Jurkat, Clone E6-1 (cell line): Measurements from ENCODE around the gene RTEL1.
A peak's percentile ranks its signal among the peaks of the same experiment; 100 is the strongest.
"Not testable (repeated sequence)": the region's sequence is repeated elsewhere in the genome, so short reads cannot be mapped to it uniquely, and the experiment has no call there.

Experiments
- DNase-seq: peaks from one replicate; pipeline ENCODE4 v3.0.0-alpha.2; 2011; ENCODE audit warnings: low read depth, low spot score
- H3K4me3 ChIP-seq: 2 replicates; pipeline ENCODE4 v1.5.1; 2011; ENCODE audit warnings: mild to moderate bottlenecking, low read length, control low read depth, moderate library complexity

The RTEL1 gene

DNA sequence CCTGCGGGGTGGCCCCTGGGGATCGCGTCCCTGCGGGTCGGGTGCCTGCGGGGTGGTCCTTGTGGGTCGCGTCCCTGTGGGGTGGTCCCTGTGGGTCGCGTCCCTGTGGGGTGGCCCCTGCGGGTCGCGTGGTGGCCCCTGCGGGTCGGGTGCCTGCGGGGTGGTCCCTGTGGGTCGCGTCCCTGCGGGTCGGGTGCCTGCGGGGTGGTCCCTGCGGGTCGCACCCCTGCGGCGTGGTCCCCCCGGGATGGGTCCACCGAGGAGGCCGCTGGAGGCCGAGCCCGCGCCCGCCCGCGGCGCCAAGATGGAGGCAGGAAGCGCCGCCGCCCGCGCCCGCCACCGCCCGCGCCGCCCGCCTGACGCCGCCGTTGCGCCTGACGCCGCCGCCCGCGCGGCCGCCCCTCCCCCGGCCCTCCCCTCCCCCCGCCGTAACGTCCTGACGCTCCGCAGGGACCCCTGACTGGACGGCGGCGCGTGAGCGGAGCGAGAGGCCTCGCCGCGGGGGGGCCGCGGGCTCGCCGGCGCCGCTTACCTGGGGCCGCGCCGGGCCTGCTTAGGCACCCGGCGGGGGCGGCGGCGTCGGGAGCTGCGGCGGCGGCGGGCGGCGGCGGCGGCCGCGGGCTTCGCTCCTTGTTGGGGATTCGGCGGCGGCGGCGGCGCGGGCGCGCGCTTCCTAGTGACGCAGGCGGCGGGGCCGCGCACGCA is 31.5 kb upstream of the RTEL1 start, which contains the start of gene GMEB2:
Gene GMEB2, minus strand, starts transcription at position 678 of the 705 bp plus-strand sequence. CDS start 7,704 bp downstream, outside the sequence.
- DNase-seq = peak; percentile 48
- peak within 1 kb of the TSS; percentile 93 for H3K4me3 ChIP-seq

DNA sequence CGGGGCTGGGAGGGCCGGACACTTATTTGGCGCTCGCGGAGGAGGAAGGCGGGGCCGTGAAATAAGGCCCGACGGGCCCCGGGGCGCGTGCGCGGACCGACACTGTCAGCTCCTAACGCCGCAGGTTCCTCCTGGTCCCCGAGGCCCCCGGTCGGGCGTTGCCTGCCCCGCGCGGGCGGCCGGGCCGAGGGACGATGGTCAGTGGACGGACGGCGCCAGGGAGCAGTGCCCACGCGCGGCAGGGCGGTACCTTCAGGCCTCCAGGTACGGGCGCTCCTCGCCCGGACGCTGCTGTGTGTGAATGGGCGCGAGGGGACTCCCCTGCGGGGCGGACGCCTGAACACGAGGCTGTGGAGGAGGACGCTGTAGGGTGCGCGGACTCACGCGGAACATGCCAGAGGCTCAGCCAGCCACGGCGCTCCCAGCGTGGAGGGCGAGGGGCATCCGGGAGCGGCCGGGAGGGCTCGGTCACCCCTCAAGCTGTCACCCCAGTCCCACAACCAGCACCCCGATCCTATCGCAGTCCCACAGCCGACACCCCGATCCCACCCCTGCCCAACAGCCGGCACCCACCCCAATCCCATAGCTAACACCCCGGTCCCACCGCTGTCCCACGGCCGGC is 30.9 kb upstream of the RTEL1 start:
- H3K4me3 ChIP-seq = peak overlapping the region; percentile 93
- peak; percentile 86 for DNase-seq

DNA sequence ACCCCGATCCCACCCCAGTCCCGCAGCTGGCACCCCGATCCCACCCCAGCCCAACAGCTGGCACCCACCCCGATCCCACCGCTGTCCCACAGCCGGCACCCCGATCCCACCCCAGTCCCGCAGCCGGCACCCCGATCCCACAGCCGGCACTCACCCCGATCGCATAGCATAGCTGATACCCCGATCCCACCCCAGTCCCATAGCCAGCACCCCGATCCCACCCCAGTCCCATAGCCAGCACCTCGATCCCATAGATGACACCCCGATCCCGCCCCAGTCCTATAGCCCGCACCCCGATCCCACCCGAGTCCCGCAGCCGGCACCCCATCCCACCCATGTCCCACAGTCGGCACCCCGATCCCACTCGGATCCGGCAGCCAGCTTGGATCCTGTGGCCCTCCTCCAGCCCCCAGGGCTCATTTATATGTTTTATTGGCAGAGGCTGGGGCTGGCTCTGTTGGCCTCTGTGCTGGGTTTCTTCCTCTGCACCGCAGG is 30.3 kb upstream of the RTEL1 start:
- no peak for DNase-seq
- H3K4me3 ChIP-seq = peak overlapping the region; percentile 93

DNA sequence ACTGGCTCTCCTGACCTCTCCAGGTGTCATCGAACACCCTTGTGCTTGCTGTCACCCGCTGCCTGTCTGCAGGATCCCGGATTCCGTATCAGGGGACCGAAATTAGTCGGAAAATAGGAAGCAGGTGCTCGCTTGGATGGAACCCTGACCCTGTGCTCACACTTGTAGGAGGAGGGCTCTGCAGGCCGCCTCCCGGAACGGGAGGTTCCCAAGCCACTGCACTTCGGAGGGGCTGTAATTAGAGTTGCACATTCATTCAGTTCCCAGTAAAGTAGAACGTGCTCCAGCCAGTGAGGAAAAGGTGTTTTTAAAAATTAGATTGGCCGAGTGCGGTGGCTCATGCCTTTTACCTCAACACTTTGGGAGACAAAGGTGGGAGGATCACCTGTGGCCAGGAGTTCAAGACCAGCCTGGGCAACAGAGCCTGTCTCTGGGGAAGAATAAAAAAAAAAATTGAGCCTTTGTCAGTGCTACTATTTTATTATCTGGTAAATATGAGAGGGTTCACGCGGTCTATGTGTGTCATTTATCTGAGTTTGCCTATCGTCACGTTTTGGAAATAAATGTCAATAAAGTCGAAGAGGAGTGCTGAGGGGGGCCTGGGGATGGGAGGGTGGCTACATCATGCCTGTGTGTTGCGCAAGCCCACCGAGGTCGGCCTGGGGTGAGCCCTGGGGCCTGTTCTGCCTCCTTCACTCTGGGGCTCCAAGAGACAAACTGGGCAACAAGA is 29.7 kb upstream of the RTEL1 start:
- peak overlapping the region; percentile 93 for H3K4me3 ChIP-seq

DNA sequence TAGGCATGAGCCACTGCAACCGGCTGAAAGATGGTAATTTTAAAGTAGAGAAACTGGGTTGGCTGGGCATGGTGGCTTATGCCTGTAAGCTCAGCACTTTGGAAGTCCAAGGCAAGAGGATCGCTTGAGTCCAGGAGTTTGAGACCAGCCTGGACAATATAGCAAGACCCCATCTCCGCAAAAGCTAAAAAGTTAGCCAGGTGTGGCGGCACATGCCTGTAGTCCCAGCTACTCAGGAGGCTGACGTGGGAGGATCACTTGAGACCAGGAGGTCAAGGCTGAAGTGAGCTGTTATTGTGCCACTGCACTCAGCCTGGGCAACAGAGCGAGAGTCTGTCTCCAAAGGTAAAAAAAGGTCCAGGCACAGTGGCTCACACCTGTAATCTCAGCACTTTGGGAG is 27.2 kb upstream of the RTEL1 start:
- not testable (repeated sequence) for DNase-seq, H3K4me3 ChIP-seq

More for the DNA sequence above, 29.7 kb upstream of the RTEL1 start:
- peak; percentile 67 for DNase-seq

DNA sequence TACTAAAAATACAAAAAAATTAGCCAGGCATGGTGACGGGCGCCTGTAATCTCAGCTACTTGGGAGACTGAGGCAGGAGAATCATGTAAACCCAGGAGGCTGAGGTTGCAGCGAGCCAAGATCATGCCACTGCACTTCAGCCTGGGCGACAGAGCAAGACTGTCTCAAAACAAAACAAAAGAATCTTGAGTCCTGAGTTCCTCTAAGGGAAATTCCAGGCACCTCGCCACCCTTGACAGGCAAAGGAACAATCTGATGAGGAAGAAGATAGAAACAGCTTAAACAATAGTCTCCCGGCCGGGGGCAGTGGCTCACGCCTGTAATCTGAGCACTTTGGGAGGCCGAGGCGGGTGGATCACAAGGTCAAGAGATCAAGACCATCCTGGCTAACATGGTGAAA is 26.7 kb upstream of the RTEL1 start:
- DNase-seq, H3K4me3 ChIP-seq: not testable (repeated sequence)

DNA sequence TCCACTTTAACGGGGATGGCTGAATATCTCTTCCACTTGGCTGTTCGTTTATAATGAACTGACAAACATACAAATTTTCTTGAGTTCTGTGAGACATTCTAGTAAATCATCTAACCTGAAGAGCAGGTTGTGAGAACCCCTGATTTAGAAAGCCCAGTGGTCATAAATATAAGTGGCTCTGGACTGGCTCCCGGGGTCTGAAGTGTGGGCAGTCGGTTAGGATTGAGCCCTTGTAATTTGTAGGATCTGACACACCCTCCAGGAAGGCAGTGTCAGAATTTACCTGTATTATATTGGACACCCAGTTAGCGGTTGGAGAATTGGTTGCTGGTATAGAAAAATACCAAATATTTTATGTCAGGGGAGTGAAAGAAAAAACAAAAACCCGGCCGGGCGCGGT is 24.4 kb upstream of the RTEL1 start:
- no peak for DNase-seq
- H3K4me3 ChIP-seq = no peak overlapping the region

DNA sequence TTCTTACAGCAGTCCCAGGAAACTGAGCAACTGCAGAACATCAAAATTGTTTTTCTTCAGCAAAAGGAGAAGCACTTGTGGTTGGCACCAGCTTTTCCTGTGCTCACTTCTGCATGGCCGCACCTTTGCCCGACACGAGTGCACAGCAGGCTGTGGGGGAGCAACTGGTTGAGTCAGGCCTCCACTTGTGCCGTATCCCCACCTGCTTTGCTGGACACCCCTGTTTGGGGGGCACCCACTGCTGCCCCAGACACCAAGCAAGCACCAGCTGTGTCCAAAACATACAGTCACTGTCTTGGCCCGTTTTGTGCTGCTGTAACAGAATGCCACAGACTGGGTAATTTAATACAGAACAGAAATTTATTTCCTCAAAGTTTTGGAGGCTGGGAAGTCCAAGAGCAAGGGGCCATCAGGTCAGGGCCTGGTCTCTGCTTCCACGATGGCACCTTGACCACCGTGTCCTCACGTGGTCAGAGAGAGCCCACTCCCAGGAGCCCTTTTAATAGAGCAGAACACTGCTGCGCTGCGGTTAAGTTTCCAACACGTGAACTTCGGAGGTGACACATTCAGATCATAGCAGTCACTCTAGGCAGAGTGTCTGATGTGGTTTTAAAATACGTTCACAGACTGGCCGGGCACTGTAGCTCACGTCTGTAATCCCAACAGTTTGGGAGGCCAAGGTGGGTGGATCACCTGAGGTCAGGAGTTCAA is 22.5 kb upstream of the RTEL1 start:
- H3K4me3 ChIP-seq = peak overlapping the region; percentile 39
- peak; percentile 93 for DNase-seq

DNA sequence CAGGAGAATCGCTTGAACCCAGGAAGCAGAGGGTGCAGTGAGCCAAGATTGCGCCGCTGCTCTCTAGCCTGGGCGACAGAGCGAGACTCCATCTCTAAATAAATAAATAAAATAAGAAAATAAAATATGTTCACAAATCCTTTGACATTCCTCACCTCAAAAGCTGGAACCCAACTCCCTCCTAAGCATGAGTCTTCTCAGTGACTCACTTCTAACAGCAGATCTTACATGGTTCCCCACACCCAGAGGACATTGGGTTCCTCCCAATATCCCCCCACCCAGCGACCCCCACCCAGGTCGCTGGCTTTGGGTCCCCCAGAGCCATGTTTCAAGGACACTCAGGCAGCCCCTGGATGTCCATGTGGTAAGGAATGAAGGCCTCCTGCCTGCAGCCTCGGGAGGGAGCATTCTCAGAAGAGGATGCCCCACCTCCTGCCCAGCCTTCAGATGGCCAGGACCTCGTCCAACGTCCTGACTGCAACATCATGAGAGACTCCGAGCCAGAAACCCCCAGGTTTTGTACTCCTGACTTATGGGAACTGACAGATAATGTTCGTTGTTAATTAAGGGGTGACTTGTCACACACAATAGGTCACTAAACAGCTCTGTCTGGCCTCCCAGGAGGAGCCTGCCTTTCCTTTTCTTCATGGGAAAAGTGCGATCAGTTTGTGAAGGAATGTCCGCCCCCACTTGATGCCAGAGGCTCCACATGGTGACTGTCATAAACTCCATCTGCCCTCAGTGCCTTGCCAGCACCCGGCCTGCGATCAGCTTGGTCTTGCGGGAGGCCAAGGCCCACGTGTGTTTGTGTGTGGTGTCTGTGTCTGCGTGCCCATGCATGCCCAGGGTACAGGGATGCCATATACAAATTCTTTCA is 21.1 kb upstream of the RTEL1 start:
- no peak overlapping the region for H3K4me3 ChIP-seq
- DNase-seq = no peak

DNA sequence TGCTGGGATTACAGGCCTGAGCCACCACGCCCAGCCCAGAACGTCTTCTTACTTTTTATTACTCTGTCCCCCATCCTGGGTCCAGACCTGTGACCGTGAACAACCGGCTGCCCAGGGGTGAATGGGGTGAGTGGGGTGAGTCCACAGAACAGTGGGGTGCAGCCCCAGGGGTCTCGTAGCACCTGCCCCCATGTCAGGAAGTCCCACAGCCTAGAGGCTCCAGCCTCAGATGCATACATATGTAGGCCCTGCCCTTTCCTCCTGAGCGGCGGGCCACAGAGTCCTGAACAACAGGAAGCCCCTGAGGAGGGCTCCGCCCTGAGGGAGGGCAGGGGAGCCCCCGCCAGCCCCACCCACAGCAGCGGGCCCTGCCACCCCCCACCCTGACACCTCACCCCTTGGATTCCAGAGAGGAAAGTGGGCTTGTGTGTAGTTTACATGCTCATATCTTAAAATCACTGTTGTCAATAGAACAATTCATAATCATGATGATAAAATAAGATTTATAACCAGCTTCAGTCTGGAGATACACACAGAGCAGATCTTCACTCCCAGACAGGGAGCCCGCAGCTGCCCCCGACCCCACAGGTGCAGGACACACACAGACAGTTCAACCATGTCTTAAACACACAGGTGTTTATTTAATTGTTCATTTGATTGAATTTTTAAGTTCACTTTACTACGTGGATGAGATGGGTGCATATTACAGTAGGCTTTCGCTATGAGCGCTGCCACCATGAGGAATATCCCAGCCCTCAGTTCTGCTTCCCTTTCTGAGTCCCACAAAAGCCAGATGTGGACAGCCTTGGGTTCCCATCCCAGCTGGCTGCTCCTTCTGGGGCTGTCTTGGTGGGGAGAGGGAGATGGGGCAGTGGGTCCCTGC is 18.8 kb upstream of the RTEL1 start:
- peak overlapping the region; percentile 11; the same call in 1 of the 2 replicates for H3K4me3 ChIP-seq
- peak; percentile 75 for DNase-seq

DNA sequence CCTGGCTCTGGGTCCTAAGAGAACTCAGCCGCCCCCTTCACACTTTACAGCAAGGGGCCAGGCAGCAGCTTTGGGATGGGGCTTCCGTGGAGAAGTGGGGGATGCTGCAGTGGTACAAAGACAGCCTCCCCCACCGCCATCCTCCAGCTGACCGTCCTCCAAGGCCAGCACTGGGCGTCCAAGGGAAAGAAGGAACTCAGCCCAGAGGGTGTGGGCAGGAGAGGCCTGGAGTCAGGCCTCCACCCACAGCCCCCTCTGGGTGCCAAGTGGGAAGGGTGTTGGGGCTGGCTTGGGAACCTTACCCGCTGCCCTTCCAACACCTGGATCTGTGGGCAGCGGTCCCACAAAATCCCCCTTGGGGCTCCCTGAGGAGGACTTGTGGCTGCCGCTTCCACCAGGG is 18.0 kb upstream of the RTEL1 start:
- no peak overlapping the region for H3K4me3 ChIP-seq
- no peak for DNase-seq

DNA sequence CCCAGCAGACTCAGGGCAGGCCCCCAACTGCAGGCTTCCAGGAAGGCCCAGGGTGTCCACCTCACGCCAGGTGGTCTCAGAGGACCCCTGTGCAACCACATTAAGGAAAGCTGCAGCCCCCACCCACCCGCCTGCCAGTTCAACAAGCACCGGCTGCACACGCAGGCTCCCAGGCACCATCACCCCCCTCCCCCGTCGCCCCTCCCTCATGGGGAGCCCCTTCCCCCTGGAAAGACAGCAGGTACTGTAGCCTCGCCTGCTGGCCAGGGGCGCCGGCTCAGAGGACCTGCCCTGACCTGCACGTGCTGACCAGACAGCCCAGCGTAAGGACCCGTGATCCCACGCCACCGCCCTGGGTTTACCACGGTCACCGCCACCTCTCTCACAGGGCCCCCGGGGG is 17.4 kb upstream of the RTEL1 start:
- not testable (repeated sequence) for DNase-seq, H3K4me3 ChIP-seq

DNA sequence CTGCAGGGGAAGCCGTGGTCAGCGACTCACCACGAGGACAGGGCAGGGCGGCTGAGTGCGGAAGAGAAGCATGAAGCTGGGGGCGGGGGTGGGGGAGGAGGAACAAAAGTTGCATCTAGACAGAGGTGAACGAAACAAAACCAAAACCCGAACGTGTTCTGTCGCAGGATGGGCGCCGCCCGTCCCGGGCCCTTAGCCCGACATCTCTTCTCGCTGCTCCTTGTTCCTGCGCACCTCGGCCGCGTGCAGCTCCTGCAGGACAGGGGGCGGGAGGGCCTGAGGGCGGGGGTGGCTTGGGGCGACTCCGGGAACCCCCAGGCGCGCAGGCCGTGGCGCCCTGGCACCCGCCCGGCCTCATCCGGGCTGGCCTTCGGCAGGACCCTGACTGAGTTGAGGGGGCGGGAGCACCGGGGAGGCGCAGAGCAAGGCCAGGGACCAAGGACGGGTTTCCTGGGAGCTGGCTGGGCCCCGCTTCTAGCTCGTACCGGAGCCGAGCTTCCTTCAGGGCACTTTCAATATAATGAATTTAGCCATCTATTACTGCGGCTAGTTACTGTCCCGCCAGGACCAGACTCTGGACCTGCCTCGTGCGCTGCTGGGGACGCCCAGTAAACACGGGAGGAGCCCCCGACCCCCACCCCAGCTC is 16.8 kb upstream of the RTEL1 start:
- no peak overlapping the region for H3K4me3 ChIP-seq
- no peak for DNase-seq

DNA sequence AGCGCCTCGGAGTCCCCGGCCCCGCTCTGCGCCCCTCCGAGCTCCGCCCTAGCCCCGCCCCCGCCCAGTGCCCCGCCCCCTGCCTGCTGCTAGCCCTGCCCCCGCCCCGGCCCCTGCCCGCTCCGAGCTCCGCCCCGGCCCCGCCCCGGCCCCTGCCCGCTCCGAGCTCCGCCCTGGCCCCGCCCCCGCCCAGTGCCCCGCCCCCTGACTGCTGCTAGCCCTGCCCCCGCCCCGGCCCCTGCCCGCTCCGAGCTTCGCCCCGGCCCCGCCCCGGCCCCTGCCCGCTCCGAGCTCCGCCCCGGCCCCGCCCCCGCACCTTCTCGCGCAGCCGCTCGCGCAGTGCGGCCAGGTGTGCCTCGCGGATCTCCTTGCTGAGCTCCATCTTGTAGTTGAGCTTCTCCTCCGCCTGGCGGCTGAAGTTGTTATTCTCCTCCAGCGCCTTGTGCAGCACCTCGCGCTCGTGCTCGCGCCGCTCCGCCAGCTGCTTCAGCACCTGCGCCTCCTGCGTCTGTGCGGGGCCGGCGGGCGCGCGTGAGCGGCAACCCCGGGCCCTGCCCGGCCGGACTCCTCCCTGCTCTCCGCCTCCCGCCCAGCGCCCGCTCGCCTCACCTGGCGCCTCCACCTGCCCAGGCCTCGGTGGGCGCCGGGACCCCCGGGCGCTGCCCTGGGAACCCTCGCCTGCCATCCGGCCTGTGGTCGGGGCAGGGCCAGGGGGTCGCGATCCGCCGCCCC is 16.2 kb upstream of the RTEL1 start:
- no peak overlapping the region for H3K4me3 ChIP-seq
- peak; percentile 90 for DNase-seq

DNA sequence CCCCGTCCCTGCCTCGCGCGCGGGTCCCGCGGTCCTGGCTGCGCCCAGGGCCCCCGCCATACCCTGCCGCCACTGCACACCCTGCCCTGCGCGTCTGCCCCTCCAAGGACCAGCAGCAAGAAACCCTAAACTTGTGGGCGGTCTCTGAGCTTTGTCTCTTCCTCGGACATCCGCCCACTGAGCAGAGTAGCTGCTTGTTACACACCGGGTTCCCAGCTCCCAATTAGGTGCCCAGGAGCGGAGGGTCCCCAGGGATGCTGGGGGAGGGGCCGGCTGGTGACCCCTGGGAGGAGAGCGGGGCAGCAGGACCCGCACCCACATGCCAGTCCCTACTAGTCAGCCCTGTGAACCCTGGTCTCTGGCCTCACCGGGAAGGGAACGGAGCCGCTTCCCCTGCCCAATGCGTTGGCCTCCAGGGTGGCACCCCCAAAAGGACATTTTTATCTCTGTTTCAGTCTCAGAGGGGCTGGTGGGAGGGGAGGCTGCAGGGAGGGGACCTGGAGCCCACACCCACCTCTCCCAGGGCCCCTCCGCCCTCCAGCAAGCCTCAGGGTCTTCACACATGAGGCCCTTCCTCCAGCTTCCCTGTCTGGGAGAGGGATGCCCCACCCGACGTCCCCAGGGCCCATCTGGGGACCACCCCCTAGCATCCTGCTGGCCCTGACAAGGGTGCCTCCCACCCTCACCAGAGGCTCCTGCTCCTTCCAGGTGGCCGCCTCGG is 15.4 kb upstream of the RTEL1 start:
- DNase-seq = no peak
- H3K4me3 ChIP-seq = no peak overlapping the region

DNA sequence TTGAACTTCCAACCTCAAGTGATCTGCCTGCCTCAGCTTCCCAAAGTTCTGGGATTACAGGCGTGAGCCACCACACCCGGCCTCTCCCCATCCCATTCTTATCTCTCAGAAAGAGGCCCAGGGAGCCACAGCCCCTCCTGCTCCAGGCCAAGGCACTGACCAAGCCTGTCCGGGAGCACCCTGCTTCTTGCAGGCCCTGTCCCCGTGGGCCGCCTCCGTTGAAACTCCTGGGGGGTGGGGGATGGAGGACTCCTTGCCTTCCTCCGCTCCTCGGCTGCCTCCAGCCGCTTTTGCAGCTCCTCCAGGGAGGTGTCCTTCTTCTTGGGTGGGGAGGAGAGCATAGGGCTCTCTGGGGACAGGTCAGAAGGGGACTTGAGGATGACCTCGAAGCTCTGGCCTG is 14.6 kb upstream of the RTEL1 start:
- no peak for DNase-seq
- no peak overlapping the region for H3K4me3 ChIP-seq
